B cell (primary cell): Measurements from ENCODE around the gene SIX5. TPM values are rescaled to one million over a fixed set of nuclear protein-coding genes. Genes with fewer than 3 reads are reported as not detected.
"Not testable (repeated sequence)": the region's sequence is repeated elsewhere in the genome, so short reads cannot be mapped to it uniquely, and the experiment has no call there.

Source experiments
- ATAC-seq: fragments of 200-7000 bp; cut with Tn5 transposase; one replicate; pipeline ENCODE4 v1.10.0; 2021; ENCODE audit warnings: low read depth, mild to moderate bottlenecking, moderate number of reproducible peaks, moderate library complexity
- CTCF ChIA-PET: fragments of 350-600 bp; sonication (Branson Sonifier 250); formaldehyde crosslinking; loops from one replicate; lab custom pipeline; 2021; ENCODE audit warnings: antibody characterized with exemption, inconsistent platforms; lab: Charles Lee
- POLR2A ChIA-PET: fragments of 350-600 bp; sonication (Branson Sonifier 250); formaldehyde crosslinking; loops from one replicate; lab custom pipeline; 2021; ENCODE audit warnings: antibody characterized with exemption; lab: Charles Lee
- DNase-seq: peaks from one replicate; pipeline ENCODE4 v3.0.0; 2013
- H2AFZ ChIP-seq: 2 replicates; pipeline ENCODE4 v1.6.1; 2012; ENCODE audit warnings: mild to moderate bottlenecking, low read depth, low read length; ENCODE audit not compliant: insufficient read depth, poor library complexity, severe bottlenecking
- H3K27ac ChIP-seq, 2 donors: 1 replicate in 1 of 2; 2 replicates in 1 of 2; pipeline ENCODE4 v1.5.1; 2012 to 2013; ENCODE audit warnings: low read length in 2 of 2, mild to moderate bottlenecking in 2 of 2, moderate library complexity in 1 of 2
- H3K27me3 ChIP-seq, 4 experiments: fragments of 200-600 bp in 1 of 4; sonication (generic) in 1 of 4; replicated peaks in 1 of 4; 1 replicate in 2 of 4; 2 replicates in 2 of 4; pipeline versions ENCODE4 v1.6.1 to v1.7.0; 2013 to 2016; ENCODE audit warnings: low read length in 3 of 4, mild to moderate bottlenecking in 2 of 4, mixed read lengths in 1 of 4, moderate library complexity in 1 of 4; ENCODE audit not compliant: insufficient read depth in 4 of 4, control insufficient read depth in 3 of 4; ENCODE audit errors: control extremely low read depth in 1 of 4
- H3K36me3 ChIP-seq, 2 experiments: replicated peaks in 1 of 2; 1 replicate in 1 of 2; 2 replicates in 1 of 2; pipeline versions ENCODE4 v1.6.1 to v1.7.1; 2013; ENCODE audit warnings: low read length in 1 of 2; ENCODE audit not compliant: insufficient read depth in 2 of 2, control insufficient read depth in 1 of 2; ENCODE audit errors: control extremely low read depth in 1 of 2, extremely low read depth in 1 of 2
- H3K4me1 ChIP-seq, 2 donors: fragments of 200-600 bp in 1 of 2; sonication (generic) in 1 of 2; 1 replicate in 1 of 2; 2 replicates in 1 of 2; pipeline versions ENCODE4 v1.5.1 to v1.6.1; 2013 to 2017; ENCODE audit warnings: low read length in 2 of 2; ENCODE audit not compliant: control insufficient read depth in 2 of 2, insufficient read depth in 2 of 2
- H3K4me2 ChIP-seq: replicated peaks from 2 replicates; pipeline ENCODE3; 2012; ENCODE audit warnings: mild to moderate bottlenecking, low read depth, low read length; ENCODE audit not compliant: poor library complexity, severe bottlenecking
- H3K4me3 ChIP-seq, 5 experiments: fragments of 200-600 bp in 1 of 5; sonication (generic) in 1 of 5; 1 replicate in 3 of 5; 2 replicates in 2 of 5; pipeline versions ENCODE4 v1.5.1 to v1.7.0; 2011 to 2016; ENCODE audit warnings: low read length in 4 of 5, mild to moderate bottlenecking in 4 of 5, low read depth in 2 of 5, control low read depth in 1 of 5, moderate library complexity in 1 of 5; ENCODE audit not compliant: insufficient read depth in 1 of 5; ENCODE audit errors: control extremely low read depth in 1 of 5, extremely low read depth in 1 of 5
- H3K79me2 ChIP-seq: fragments of 200-600 bp; sonication (generic); one replicate; pipeline ENCODE4 v1.6.0; 2016; ENCODE audit warnings: low read length; ENCODE audit not compliant: control insufficient read depth, insufficient read depth
- H3K9ac ChIP-seq: fragments of 200-600 bp; sonication (generic); 2 replicates; pipeline ENCODE4 v1.6.1; 2017; ENCODE audit warnings: mild to moderate bottlenecking, low read length, moderate library complexity
- H3K9me3 ChIP-seq, 3 donors: one replicate each; pipeline versions ENCODE4 v1.6.1 to v1.7.1; 2013; ENCODE audit warnings: low read length in 2 of 3; ENCODE audit not compliant: control insufficient read depth in 2 of 3, insufficient read depth in 1 of 3; ENCODE audit errors: control extremely low read depth in 1 of 3
- H4K20me1 ChIP-seq: 2 replicates; pipeline ENCODE4 v1.6.0; 2012; ENCODE audit warnings: mild to moderate bottlenecking, low read length; ENCODE audit not compliant: insufficient read depth, control insufficient read depth, poor library complexity, severe bottlenecking
- H3K27ac Mint-ChIP-seq: one replicate; pipeline ENCODE4 v1.8.0; 2021; ENCODE audit warnings: mixed read lengths
- H3K27me3 Mint-ChIP-seq: one replicate; pipeline ENCODE4 v1.8.0; 2021; ENCODE audit warnings: mixed read lengths
- H3K4me1 Mint-ChIP-seq: one replicate; pipeline ENCODE4 v1.8.0; 2021; ENCODE audit warnings: mixed read lengths
- H3K4me3 Mint-ChIP-seq: one replicate; pipeline ENCODE4 v1.8.0; 2021; ENCODE audit warnings: mixed read lengths
- H3K9me3 Mint-ChIP-seq: one replicate; pipeline ENCODE4 v1.8.0; 2022; ENCODE audit warnings: mixed read lengths; ENCODE audit not compliant: insufficient read depth
- CTCF ChIP-seq: fragments of 200-600 bp; IDR thresholded peaks from one replicate; pipeline ENCODE4 v1.8.0; 2022; ENCODE audit warnings: antibody characterized with exemption, mild to moderate bottlenecking
- EZH2 ChIP-seq: IDR thresholded peaks from 2 replicates; pipeline ENCODE4 v1.6.1; 2012; ENCODE audit warnings: borderline replicate concordance, low read depth, mild to moderate bottlenecking, moderate library complexity, low read length; ENCODE audit not compliant: insufficient read depth, poor library complexity, severe bottlenecking
- WGBS: methylation state at CpG from one replicate; pipeline ENCODE4 v1.1.5; 2013; ENCODE audit warnings: missing lambda C conversion rate; ENCODE audit not compliant: insufficient coverage; 5-methylcytosine and 5-hydroxymethylcytosine counted together
- intact Hi-C: fragments of 100-400 bp; cut with micrococcal nuclease; formaldehyde crosslinking; loops from one replicate; pipeline ENCODE4 v1.10.0; 2022
- polyA plus RNA-seq: library from polyadenylated mRNA; depleted of rRNA; stranded (reverse); fragments of >200 nt; gene quantifications from 2 replicates; pipeline ENCODE4 v1.2.3, GENCODE V29; 2012
- total RNA-seq, 2 donors: library from RNA; stranded (reverse); fragments of 120-200 nt in 1 of 2; gene quantifications; 1 replicate in 1 of 2; 2 replicates in 1 of 2; pipeline versions ENCODE4 v1.2.3 to v1.2.4, GENCODE V29; 2013 to 2022

The SIX5 gene
- total and polyA plus RNA-seq, 2 donors (not counting 1 experiment from before 2014, with no cell fraction given), result 1.4 to 2.1 TPM

DNA sequence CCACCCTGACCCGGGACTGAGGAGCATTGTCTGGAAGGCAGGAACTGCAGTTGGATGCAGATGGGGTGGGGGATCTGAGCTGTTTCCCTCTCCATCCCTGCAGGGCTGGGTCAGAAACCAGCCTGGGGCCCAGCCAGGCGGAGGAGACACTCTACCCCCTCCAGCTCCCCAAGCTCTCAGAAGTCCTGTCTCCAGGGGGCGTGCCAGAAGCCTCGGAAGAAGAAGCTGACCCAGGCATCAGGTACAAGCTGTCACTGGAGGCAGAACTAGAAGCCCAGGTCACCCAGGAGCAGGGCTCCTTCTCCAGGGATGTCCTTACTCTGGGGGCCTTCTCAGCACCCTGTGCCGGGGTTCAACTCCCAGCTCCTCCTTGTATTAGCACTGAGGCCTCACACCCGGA is 15.5 kb downstream of the SIX5 start:
- no peaks in the 10 kb centered on the region for H4K20me1 ChIP-seq
- H2AFZ ChIP-seq, result no peak overlapping the region
- 67% methylated on average over 5 of the region's 6 CpGs for WGBS
- H3K36me3 ChIP-seq, result no peaks in the 10 kb centered on the region
- TF ChIP-seq CTCF, result no peak
- no peak for TF ChIP-seq EZH2
- Mint-ChIP-seq H3K27ac (no peak overlapping the region), H3K27me3 (peaks cover 6% of the 10 kb centered on the region), H3K4me3 (no peak overlapping the region), H3K4me1 (no peaks in the 10 kb centered on the region), H3K9me3 (no peaks in the 10 kb centered on the region)
- DNase-seq, result no peak
- no peaks in the 10 kb centered on the region for H3K4me1 ChIP-seq
- H3K27ac ChIP-seq, result no peak overlapping the region
- no peak overlapping the region for H3K4me3 ChIP-seq
- intact Hi-C loops, result no loop called here
- peaks cover 0 to 2% (median 0%) of the 10 kb centered on the region in 4 experiments for H3K27me3 ChIP-seq
- H3K9me3 ChIP-seq, result no peaks in the 10 kb centered on the region
- ATAC-seq, result no peak
- no peaks in the 10 kb centered on the region for H3K79me2 ChIP-seq
- no peak overlapping the region for H3K9ac ChIP-seq
- ChIA-PET CTCF (no interaction called here), POLR2A (no interaction called here)
- no peak overlapping the region for H3K4me2 ChIP-seq

GRCh38 chr19:45752639-45753038 is 16.4 kb downstream of the SIX5 start:
- Mint-ChIP-seq H3K4me1 (no peaks in the 10 kb centered on the region), H3K4me3 (no peak overlapping the region), H3K9me3 (no peaks in the 10 kb centered on the region), H3K27ac (no peak overlapping the region), H3K27me3 (peaks cover 6% of the 10 kb centered on the region)
- POLR2A ChIA-PET, result no interaction called here
- H3K4me2 ChIP-seq, result no peak overlapping the region
- intact Hi-C loops, result no loop called here
- no peak for TF ChIP-seq EZH2
- TF ChIP-seq CTCF, result no peak
- ATAC-seq (no peak), DNase-seq (no peak)
- 92% methylated on average over 6 of the region's 12 CpGs for WGBS
- H2AFZ ChIP-seq, result no peak overlapping the region
- no peaks in the 10 kb centered on the region for H3K36me3 ChIP-seq
- no peak overlapping the region for H3K4me3 ChIP-seq
- no peaks in the 10 kb centered on the region for H4K20me1 ChIP-seq
- no peaks in the 10 kb centered on the region for H3K9me3 ChIP-seq
- H3K27ac ChIP-seq, result no peak overlapping the region
- H3K27me3 ChIP-seq, result peaks cover 0 to 2% (median 0%) of the 10 kb centered on the region in 4 experiments
- CTCF ChIA-PET, result no interaction called here
- H3K4me1 ChIP-seq, result no peaks in the 10 kb centered on the region
- H3K79me2 ChIP-seq, result no peaks in the 10 kb centered on the region
- H3K9ac ChIP-seq, result no peak overlapping the region

DNA sequence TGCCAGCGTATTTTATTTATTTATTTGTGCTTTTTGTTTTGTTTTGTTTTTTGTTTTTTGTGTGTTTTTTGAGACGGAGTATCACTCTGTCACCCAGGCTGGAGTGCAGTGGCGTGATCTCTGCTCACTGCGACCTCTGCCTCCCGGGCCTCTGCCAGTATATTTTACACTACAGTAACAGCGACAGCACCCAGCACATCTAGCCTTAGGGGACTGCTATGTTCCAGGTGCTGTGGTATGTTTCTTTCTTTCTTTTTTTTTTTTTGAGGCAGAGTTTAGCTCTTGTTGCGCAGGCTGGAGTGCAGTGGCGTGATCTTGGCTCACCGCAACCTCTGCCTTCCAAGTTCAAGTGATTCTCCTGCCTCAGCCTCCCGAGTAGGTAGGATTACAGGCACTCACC is 17.6 kb downstream of the SIX5 start:
- H3K4me3 Mint-ChIP-seq, H2AFZ ChIP-seq, H3K4me1 ChIP-seq, H3K9ac ChIP-seq, H3K9me3 ChIP-seq, intact Hi-C loops, CTCF ChIA-PET, H3K36me3 ChIP-seq, H3K27ac Mint-ChIP-seq, H3K4me1 Mint-ChIP-seq, ATAC-seq, H4K20me1 ChIP-seq, H3K9me3 Mint-ChIP-seq, H3K27ac ChIP-seq, DNase-seq, H3K79me2 ChIP-seq, H3K27me3 ChIP-seq, H3K4me2 ChIP-seq, H3K4me3 ChIP-seq: not testable (repeated sequence)
- POLR2A ChIA-PET, result interaction anchor here (0.7 kb wide), 1 partner anchor 1478 kb away, joined by 7 read pairs; no protein-coding TSS in a partner anchor
- peaks cover 11% of the 10 kb centered on the region for H3K27me3 Mint-ChIP-seq
- WGBS, result 80% methylated on average over 1 of the region's 10 CpGs
